Measurements from ENCODE around the gene RNF10. TPM values are rescaled to one million over a fixed set of nuclear protein-coding genes. Genes with fewer than 3 reads are reported as not detected.

The RNF10 gene
- total and polyA plus RNA-seq, 9 of the 15 experiments (the other 6 are each of a cell fraction or from before 2014, with no cell fraction given) = 43.0 to 139 (median 80.1) TPM

GRCh38 chr12:120528861-120529525, 5.2 kb upstream of the RNF10 start, which contains the start of gene COQ5 (continued):
- TF ChIP-seq ZBTB49 (CRISPR knock-in tag; IDR thresholded peaks at IDR 0.05; ENCODE audit: borderline replicate concordance) (no peak), BHLHE40 (IDR thresholded peaks at IDR 0.05; ENCODE audit: low read length) (0 out of 2 replicates have a peak, but pooled peaks have one; percentile 10), MBD1 (CRISPR knock-in tag; IDR thresholded peaks at IDR 0.05) (no peak), ZNF408 (CRISPR knock-in tag; IDR thresholded peaks at IDR 0.05; ENCODE audit: low read depth) (no peak), PATZ1 (CRISPR knock-in tag; IDR thresholded peaks at IDR 0.05; ENCODE audit: borderline replicate concordance) (no peak)

Measured in K562 (cell line).